SU-DHL-6 (cell line): ENCODE measurements around the gene PRR14L.

Experiments used
- H2AFZ ChIP-seq: fragments of 200-600 bp; sonication (generic); 2 replicates; pipeline ENCODE4 v1.6.1; 2014; ENCODE audit warnings: low read depth, mild to moderate bottlenecking, moderate library complexity, mixed read lengths, antibody characterized with exemption, low read length; ENCODE audit not compliant: severe bottlenecking
- H3F3A ChIP-seq: fragments of 200-600 bp; shearing (Covaris generic); 2 replicates; pipeline ENCODE4 v1.6.0; 2016; ENCODE audit warnings: antibody characterized with exemption, mild to moderate bottlenecking; ENCODE audit not compliant: insufficient read depth
- H3K27ac ChIP-seq: fragments of 200-600 bp; sonication (generic); 2 replicates; pipeline ENCODE4 v1.5.1; 2016; ENCODE audit warnings: low read depth, mild to moderate bottlenecking, low read length, moderate library complexity, mixed read lengths
- H3K27me3 ChIP-seq: fragments of 200-600 bp; sonication (generic), shearing (Covaris generic); 2 replicates; pipeline ENCODE4 v1.6.0; 2014; ENCODE audit warnings: mild to moderate bottlenecking, low read length
- H3K36me3 ChIP-seq: fragments of 200-600 bp; sonication (generic); 2 replicates; pipeline ENCODE4 v1.6.1; 2014; ENCODE audit warnings: mild to moderate bottlenecking, low read length, mixed read lengths
- H3K4me2 ChIP-seq: fragments of 300-600, 200-600 bp; shearing (Covaris generic), sonication (generic); 2 replicates; pipeline ENCODE4 v1.6.0; 2014; ENCODE audit warnings: low read length, low read depth, mild to moderate bottlenecking; ENCODE audit not compliant: poor library complexity, severe bottlenecking
- H3K4me3 ChIP-seq: fragments of 200-600 bp; sonication (generic); 2 replicates; pipeline ENCODE4 v1.5.1; 2014; ENCODE audit warnings: antibody characterized with exemption, low read length, mild to moderate bottlenecking, mixed read lengths; ENCODE audit not compliant: insufficient read depth, poor library complexity, severe bottlenecking
- H3K79me2 ChIP-seq: fragments of 200-600 bp; sonication (generic); 2 replicates; pipeline ENCODE4 v1.6.1; 2014; ENCODE audit warnings: mild to moderate bottlenecking, low read length, moderate library complexity; ENCODE audit not compliant: insufficient read depth
- H3K9ac ChIP-seq: fragments of 200-600 bp; sonication (generic); 2 replicates; pipeline ENCODE4 v1.7.0; 2014; ENCODE audit warnings: mild to moderate bottlenecking, low read length
- H3K9me2 ChIP-seq: fragments of 200-600 bp; sonication (generic); replicated peaks from 2 replicates; pipeline ENCODE4 v1.6.1; 2014; ENCODE audit warnings: low read length; ENCODE audit not compliant: insufficient read depth
- H3K9me3 ChIP-seq: fragments of 200-600 bp; sonication (generic); 2 replicates; pipeline ENCODE4 v1.6.1; 2014; ENCODE audit warnings: low read length, mixed read lengths; ENCODE audit not compliant: insufficient read depth
- H4K20me1 ChIP-seq: fragments of 200-600 bp; sonication (generic); 2 replicates; pipeline ENCODE4 v1.6.1; 2014; ENCODE audit warnings: low read depth, mild to moderate bottlenecking, antibody characterized with exemption, low read length, moderate library complexity, mixed read lengths
- CTCF ChIP-seq: fragments of 200-600 bp; sonication (generic); IDR thresholded peaks from one replicate; pipeline ENCODE4 v1.5.1; 2017; ENCODE audit warnings: antibody characterized with exemption, mild to moderate bottlenecking, low read length, moderate library complexity; ENCODE audit not compliant: insufficient read depth, poor library complexity, severe bottlenecking
- EZH2phosphoT487 ChIP-seq: fragments of 200-600 bp; sonication (generic), shearing (Covaris generic); conservative IDR thresholded peaks from 2 replicates; pipeline ENCODE4 v1.6.1; 2018; ENCODE audit warnings: mild to moderate bottlenecking, antibody characterized with exemption, low read length, moderate library complexity, mixed read lengths

Gene PRR14L

GRCh38 chr22:31652088-31652487, 97.8 kb downstream of the PRR14L start:
- H3K9ac ChIP-seq: no peak overlapping the region
- no peaks in the 10 kb centered on the region for H3K36me3 ChIP-seq
- H3K4me3 ChIP-seq: no peak overlapping the region
- H3K27ac ChIP-seq: no peak overlapping the region
- TF ChIP-seq CTCF (no peak), EZH2phosphoT487 (no peak)
- H3K79me2 ChIP-seq: peaks cover 66% of the 10 kb centered on the region
- no peak overlapping the region for H2AFZ ChIP-seq
- no peaks in the 10 kb centered on the region for H3K27me3 ChIP-seq
- no peaks in the 10 kb centered on the region for H3F3A ChIP-seq
- no peaks in the 10 kb centered on the region for H4K20me1 ChIP-seq
- H3K4me2 ChIP-seq: no peak overlapping the region
- no peaks in the 10 kb centered on the region for H3K9me2 ChIP-seq
- no peaks in the 10 kb centered on the region for H3K9me3 ChIP-seq

GRCh38 chr22:31651664-31652063, 98.3 kb downstream of the PRR14L start:
- TF ChIP-seq EZH2phosphoT487: no peak
- TF ChIP-seq CTCF: no peak
- H3K9me3 ChIP-seq: no peaks in the 10 kb centered on the region
- H3K9ac ChIP-seq: no peak overlapping the region
- no peak overlapping the region for H3K4me2 ChIP-seq
- no peaks in the 10 kb centered on the region for H3F3A ChIP-seq
- H2AFZ ChIP-seq: no peak overlapping the region
- H3K79me2 ChIP-seq: peaks cover 62% of the 10 kb centered on the region
- H3K36me3 ChIP-seq: no peaks in the 10 kb centered on the region
- H3K9me2 ChIP-seq: no peaks in the 10 kb centered on the region
- no peaks in the 10 kb centered on the region for H4K20me1 ChIP-seq
- no peak overlapping the region for H3K27ac ChIP-seq
- no peaks in the 10 kb centered on the region for H3K27me3 ChIP-seq
- H3K4me3 ChIP-seq: no peak overlapping the region

- TF ChIP-seq EZH2phosphoT487: no peak
- TF ChIP-seq CTCF: no peak
- Histone ChIP-seq H3K9me2 (no peaks in the 10 kb centered on the region), H3K36me3 (no peaks in the 10 kb centered on the region), H3K4me2 (no peak overlapping the region), H3K9me3 (no peaks in the 10 kb centered on the region), H3K4me3 (no peak overlapping the region), H4K20me1 (no peaks in the 10 kb centered on the region), H3K27ac (no peak overlapping the region), H2AFZ (no peak overlapping the region), H3F3A (no peaks in the 10 kb centered on the region), H3K79me2 (peaks cover 52% of the 10 kb centered on the region), H3K9ac (no peak overlapping the region), H3K27me3 (no peaks in the 10 kb centered on the region)
These were observed 99.5 kb downstream of the PRR14L start for GRCh38 chr22:31650391-31650790.
